Measurements from ENCODE around the gene PTPRQ.

DNA sequence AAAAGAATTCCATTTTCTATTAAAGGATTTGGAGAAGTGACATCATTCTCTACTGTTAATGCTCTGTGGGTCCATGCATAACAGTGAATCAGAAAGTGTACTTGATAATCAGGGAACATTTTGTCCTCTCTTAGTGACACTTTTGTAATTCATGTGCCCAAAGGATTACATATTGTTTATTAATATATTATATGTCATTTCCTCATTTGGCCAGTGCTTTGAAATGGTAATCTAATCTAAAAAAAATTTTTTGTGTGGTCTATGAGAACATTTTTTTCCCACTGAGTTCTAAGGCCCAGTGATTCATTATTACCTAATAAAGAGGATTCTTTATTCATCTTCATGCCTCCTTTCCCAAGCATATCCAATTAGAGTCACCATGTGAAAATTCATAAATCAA lies 183.7 kb downstream of the PTPRQ start:
- TF ChIP-seq ARID1B (IDR thresholded peaks at IDR 0.05) (no peak), FUS (optimal IDR thresholded peaks at IDR 0.05; ENCODE audit: low read depth, low read length) (no peak), PCBP2 (IDR thresholded peaks at IDR 0.05; ENCODE audit: low read depth, low read length, poor library complexity, severe bottlenecking) (no peak), RHOXF2B (CRISPR knock-in tag; conservative IDR thresholded peaks at IDR 0.05) (no peak), POLR2A (conservative IDR thresholded peaks at IDR 0.05) (no peak), SIN3A (IDR thresholded peaks at IDR 0.05; ENCODE audit: borderline replicate concordance in 2 of 2, control insufficient read depth in 1 of 2, low read depth in 2 of 2, low read length in 2 of 2) (no peak), RBBP5 (IDR thresholded peaks at IDR 0.05; ENCODE audit: borderline replicate concordance, insufficient read depth, low read length, poor library complexity, severe bottlenecking) (no peak)
- TF ChIP-seq, protein P1, sequence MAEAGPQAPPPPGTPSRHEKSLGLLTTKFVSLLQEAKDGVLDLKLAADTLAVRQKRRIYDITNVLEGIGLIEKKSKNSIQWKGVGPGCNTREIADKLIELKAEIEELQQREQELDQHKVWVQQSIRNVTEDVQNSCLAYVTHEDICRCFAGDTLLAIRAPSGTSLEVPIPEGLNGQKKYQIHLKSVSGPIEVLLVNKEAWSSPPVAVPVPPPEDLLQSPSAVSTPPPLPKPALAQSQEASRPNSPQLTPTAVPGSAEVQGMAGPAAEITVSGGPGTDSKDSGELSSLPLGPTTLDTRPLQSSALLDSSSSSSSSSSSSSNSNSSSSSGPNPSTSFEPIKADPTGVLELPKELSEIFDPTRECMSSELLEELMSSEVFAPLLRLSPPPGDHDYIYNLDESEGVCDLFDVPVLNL (CRISPR knock-in tag; IDR thresholded peaks at IDR 0.05; ENCODE audit: low read depth) = no peak
- TF ChIP-seq, protein P2, sequence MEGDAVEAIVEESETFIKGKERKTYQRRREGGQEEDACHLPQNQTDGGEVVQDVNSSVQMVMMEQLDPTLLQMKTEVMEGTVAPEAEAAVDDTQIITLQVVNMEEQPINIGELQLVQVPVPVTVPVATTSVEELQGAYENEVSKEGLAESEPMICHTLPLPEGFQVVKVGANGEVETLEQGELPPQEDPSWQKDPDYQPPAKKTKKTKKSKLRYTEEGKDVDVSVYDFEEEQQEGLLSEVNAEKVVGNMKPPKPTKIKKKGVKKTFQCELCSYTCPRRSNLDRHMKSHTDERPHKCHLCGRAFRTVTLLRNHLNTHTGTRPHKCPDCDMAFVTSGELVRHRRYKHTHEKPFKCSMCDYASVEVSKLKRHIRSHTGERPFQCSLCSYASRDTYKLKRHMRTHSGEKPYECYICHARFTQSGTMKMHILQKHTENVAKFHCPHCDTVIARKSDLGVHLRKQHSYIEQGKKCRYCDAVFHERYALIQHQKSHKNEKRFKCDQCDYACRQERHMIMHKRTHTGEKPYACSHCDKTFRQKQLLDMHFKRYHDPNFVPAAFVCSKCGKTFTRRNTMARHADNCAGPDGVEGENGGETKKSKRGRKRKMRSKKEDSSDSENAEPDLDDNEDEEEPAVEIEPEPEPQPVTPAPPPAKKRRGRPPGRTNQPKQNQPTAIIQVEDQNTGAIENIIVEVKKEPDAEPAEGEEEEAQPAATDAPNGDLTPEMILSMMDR (IDR thresholded peaks at IDR 0.05 in 2 of 3, conservative IDR thresholded peaks at IDR 0.05 in 1 of 3; ENCODE audit: insufficient read depth in 2 of 3, low read depth in 1 of 3, low read length in 3 of 3) = no peak
- TF ChIP-seq, protein P3, sequence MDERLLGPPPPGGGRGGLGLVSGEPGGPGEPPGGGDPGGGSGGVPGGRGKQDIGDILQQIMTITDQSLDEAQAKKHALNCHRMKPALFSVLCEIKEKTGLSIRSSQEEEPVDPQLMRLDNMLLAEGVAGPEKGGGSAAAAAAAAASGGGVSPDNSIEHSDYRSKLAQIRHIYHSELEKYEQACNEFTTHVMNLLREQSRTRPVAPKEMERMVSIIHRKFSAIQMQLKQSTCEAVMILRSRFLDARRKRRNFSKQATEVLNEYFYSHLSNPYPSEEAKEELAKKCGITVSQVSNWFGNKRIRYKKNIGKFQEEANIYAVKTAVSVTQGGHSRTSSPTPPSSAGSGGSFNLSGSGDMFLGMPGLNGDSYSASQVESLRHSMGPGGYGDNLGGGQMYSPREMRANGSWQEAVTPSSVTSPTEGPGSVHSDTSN (CRISPR knock-in tag; IDR thresholded peaks at IDR 0.05; ENCODE audit: low read depth) = no peak
- TF ChIP-seq, protein P3 (tag; conservative IDR thresholded peaks at IDR 0.05; ENCODE audit: low read depth) = no peak
- TF ChIP-seq, protein P4, sequence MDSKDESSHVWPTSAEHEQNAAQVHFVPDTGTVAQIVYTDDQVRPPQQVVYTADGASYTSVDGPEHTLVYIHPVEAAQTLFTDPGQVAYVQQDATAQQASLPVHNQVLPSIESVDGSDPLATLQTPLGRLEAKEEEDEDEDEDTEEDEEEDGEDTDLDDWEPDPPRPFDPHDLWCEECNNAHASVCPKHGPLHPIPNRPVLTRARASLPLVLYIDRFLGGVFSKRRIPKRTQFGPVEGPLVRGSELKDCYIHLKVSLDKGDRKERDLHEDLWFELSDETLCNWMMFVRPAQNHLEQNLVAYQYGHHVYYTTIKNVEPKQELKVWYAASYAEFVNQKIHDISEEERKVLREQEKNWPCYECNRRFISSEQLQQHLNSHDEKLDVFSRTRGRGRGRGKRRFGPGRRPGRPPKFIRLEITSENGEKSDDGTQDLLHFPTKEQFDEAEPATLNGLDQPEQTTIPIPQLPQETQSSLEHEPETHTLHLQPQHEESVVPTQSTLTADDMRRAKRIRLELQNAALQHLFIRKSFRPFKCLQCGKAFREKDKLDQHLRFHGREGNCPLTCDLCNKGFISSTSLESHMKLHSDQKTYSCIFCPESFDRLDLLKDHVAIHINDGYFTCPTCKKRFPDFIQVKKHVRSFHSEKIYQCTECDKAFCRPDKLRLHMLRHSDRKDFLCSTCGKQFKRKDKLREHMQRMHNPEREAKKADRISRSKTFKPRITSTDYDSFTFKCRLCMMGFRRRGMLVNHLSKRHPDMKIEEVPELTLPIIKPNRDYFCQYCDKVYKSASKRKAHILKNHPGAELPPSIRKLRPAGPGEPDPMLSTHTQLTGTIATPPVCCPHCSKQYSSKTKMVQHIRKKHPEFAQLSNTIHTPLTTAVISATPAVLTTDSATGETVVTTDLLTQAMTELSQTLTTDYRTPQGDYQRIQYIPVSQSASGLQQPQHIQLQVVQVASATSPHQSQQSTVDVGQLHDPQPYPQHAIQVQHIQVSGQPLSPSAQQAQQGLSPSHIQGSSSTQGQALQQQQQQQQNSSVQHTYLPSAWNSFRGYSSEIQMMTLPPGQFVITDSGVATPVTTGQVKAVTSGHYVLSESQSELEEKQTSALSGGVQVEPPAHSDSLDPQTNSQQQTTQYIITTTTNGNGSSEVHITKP (IDR thresholded peaks at IDR 0.05; ENCODE audit: partially characterized antibody) = no peak

Measured in K562 (cell line).